Ovary (tissue), 9 donors: ENCODE results near the gene DLAT. TPM values are rescaled to one million over a fixed set of nuclear protein-coding genes. Genes with fewer than 3 reads are reported as not detected.
A peak's percentile ranks its signal among the peaks of the same experiment; 100 is the strongest.

Experiments
- DNase-seq, 5 donors: peaks; one replicate each; pipeline ENCODE4 v3.0.0-alpha.2; 2019 to 2020
- H3K27ac ChIP-seq, 2 donors: fragments of 200-600 bp; one replicate each; pipeline versions ENCODE4 v1.5.1 to v1.8.0; 2019 to 2022
- H3K27me3 ChIP-seq: fragments of 200-600 bp; one replicate; pipeline ENCODE4 v1.8.0; 2022
- H3K36me3 ChIP-seq: fragments of 200-600 bp; sonication (generic); one replicate; pipeline ENCODE4 v1.5.1; 2019
- H3K4me1 ChIP-seq: one replicate; pipeline ENCODE4 v1.8.1; 2013; ENCODE audit warnings: mild to moderate bottlenecking, moderate library complexity; ENCODE audit not compliant: insufficient read depth
- H3K4me3 ChIP-seq: fragments of 200-600 bp; sonication (generic); one replicate; pipeline ENCODE4 v1.5.1; 2017
- H3K9me3 ChIP-seq, 2 donors: fragments of 200-600 bp in 1 of 2; sonication (generic) in 1 of 2; one replicate each; pipeline versions ENCODE4 v1.5.1 to v1.8.1; 2013 to 2019; ENCODE audit warnings: mild to moderate bottlenecking in 1 of 2, moderate library complexity in 1 of 2
- CTCF ChIP-seq, 3 donors: fragments of 450-650 bp in 2 of 3; fragments of 200-600 bp in 1 of 3; IDR thresholded peaks; one replicate each; pipeline versions ENCODE4 v1.5.1 to v1.8.0; 2016 to 2022; ENCODE audit warnings: antibody characterized with exemption in 3 of 3, mild to moderate bottlenecking in 1 of 3
- EP300 ChIP-seq: sonication (generic); formaldehyde crosslinking; IDR thresholded peaks from one replicate; pipeline ENCODE4 v1.6.1; 2017; ENCODE audit warnings: antibody characterized with exemption
- POLR2A ChIP-seq: fragments of 450-650 bp; IDR thresholded peaks from one replicate; pipeline ENCODE4 v1.6.1; 2017; ENCODE audit warnings: antibody characterized with exemption, mild to moderate bottlenecking, moderate library complexity
- WGBS, 3 donors: extraction: QIAGEN DNeasy Blood & Tissue Kit in 1 of 3; methylation state at CpG; one replicate each; pipeline versions ENCODE4 v1.1.5 to v1.1.7; 2013 to 2017; 5-methylcytosine and 5-hydroxymethylcytosine counted together
- intact Hi-C, 4 donors: fragments of 100-400 bp; cut with DNase I; formaldehyde crosslinking; loops; one replicate each; pipeline versions ENCODE4 v1.11.0 to v1.15.1; 2022 to 2023
- polyA plus RNA-seq, 2 donors: library from polyadenylated mRNA; stranded (reverse); fragments of 200-250 nt in 1 of 2; fragments of 350-450 nt in 1 of 2; fragmentation: Illumina TruSeq in 1 of 2; extraction: RNeasy Lipid Tissue Mini Kit (QIAGEN cat#74804) in 1 of 2; gene quantifications; one replicate each; pipeline ENCODE4 v1.2.3, GENCODE V29; 2013 to 2014
- total RNA-seq, 7 donors: library from RNA; depleted of rRNA in 2 of 7; stranded (reverse); fragments of >200 nt in 2 of 7; fragmentation: NEBNext Ultra II Directional in 3 of 7; extraction: Animal tissue kit (Norgen Biotek cat#: 25700) in 3 of 7; gene quantifications; one replicate each; pipeline versions ENCODE4 v1.1.0 to v1.2.4, GENCODE V29; 2016 to 2023
- donor health status: DM: no; HTN: no; CAD: no; lungs with moderate emphysema.
- donor health status: DM: no; HTN: no; CAD: no.
- donor health status: Bipolar disorder and iron deficiency.
- donor health status: DM: yes; HTN: yes; CAD: no.
- donor health status: DM: no; HTN: no; CAD: no.
- donor health status: DM: yes; HTN: yes; CAD: no.

The DLAT gene
- total and polyA plus RNA-seq, 9 donors = 10.8 to 27.8 (median 19.9) TPM

GRCh38 chr11:111982019-111982464 lies 43.2 kb upstream of the DLAT start:
- H3K4me3 ChIP-seq = no peak overlapping the region
- peak in 3 of 5 donors; percentile 31 to 52 (median 49) for DNase-seq
- no peaks in the 10 kb centered on the region for H3K27me3 ChIP-seq
- H3K4me1 ChIP-seq = no peaks in the 10 kb centered on the region
- no peaks in the 10 kb centered on the region for H3K36me3 ChIP-seq
- H3K27ac ChIP-seq = no peak overlapping the region
- WGBS, 3 donors = 56 to 60% (median 60%) methylated on average over 7 of the region's 7 CpGs
- no peaks in the 10 kb centered on the region for H3K9me3 ChIP-seq
- intact Hi-C loops = loop anchor here in 1 of 4 donors (10.0 kb wide), 1 partner anchor 107 kb away; the partner anchor contains the start of genes ALG9, CFAP68 and FDXACB1
- TF ChIP-seq EP300 = no peak
- peak in 1 of 3 donors; percentile 19 for TF ChIP-seq CTCF (IDR thresholded peaks at IDR 0.05)

DNA sequence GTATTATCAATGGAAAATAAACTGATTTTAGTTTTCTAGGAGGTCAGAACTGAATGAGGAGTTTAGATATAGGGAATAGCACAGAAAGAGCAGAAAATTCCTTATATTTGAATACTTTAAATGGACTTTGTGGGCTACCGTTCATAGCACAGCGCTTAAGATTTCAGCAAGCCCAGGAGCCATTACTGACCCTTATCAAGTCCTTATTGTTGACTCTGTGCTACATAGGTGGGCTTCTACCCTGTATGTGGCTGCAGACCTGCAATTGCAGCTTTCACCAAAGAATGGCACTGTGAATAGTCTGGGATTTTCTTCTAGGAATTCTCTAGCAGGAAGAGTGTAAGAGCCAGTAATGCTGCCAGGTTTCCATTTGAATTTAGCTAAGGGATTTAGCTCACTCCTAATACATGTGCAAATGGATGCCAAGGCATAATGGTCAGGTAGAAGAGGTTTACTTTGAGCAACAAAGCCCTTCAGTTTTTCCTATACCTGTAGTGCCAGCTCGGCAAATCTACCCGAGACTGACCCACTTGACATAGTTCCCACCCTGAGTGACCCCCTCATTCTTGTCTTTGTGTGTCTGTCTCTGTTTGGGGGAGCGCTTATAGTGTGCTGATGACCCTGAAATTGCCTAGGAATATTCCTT lies 42.5 kb upstream of the DLAT start:
- no peak overlapping the region for H3K27ac ChIP-seq
- intact Hi-C loops = loop anchor here in 1 of 4 donors (10.0 kb wide), 1 partner anchor 108 kb away; the partner anchor contains the start of genes ALG9, CFAP68 and FDXACB1
- TF ChIP-seq EP300 (no peak), POLR2A (no peak), CTCF (IDR thresholded peaks at IDR 0.05) (no peak)
- H3K36me3 ChIP-seq = no peaks in the 10 kb centered on the region
- H3K4me1 ChIP-seq = no peaks in the 10 kb centered on the region
- no peak for DNase-seq
- no peaks in the 10 kb centered on the region for H3K9me3 ChIP-seq
- H3K4me3 ChIP-seq = no peak overlapping the region
- 70 to 83% (median 80%) methylated on average over 5 of the region's 5 CpGs for WGBS, 3 donors
- no peaks in the 10 kb centered on the region for H3K27me3 ChIP-seq

- TF ChIP-seq CTCF (IDR thresholded peaks at IDR 0.05) (no peak), POLR2A (no peak), EP300 (no peak)
- H3K36me3 ChIP-seq = no peaks in the 10 kb centered on the region
- H3K27ac ChIP-seq = no peak overlapping the region
- no peaks in the 10 kb centered on the region for H3K27me3 ChIP-seq
- no peaks in the 10 kb centered on the region for H3K4me1 ChIP-seq
- H3K9me3 ChIP-seq = no peaks in the 10 kb centered on the region
- intact Hi-C loops = loop anchor here in 1 of 4 donors (10.0 kb wide), 1 partner anchor 109 kb away; the partner anchor contains the start of genes ALG9, CFAP68 and FDXACB1
- WGBS, 3 donors = 34 to 46% (median 46%) methylated on average over 7 of the region's 7 CpGs
- no peak for DNase-seq
- H3K4me3 ChIP-seq = no peak overlapping the region
These were observed 41.8 kb upstream of the DLAT start for GRCh38 chr11:111983187-111983986.

- Histone ChIP-seq H3K27me3 (no peaks in the 10 kb centered on the region), H3K9me3 (no peaks in the 10 kb centered on the region), H3K36me3 (no peaks in the 10 kb centered on the region), H3K4me3 (no peak overlapping the region), H3K4me1 (no peaks in the 10 kb centered on the region), H3K27ac (no peak overlapping the region)
- TF ChIP-seq CTCF (IDR thresholded peaks at IDR 0.05) (no peak), POLR2A (no peak), EP300 (no peak)
- 91 to 92% (median 92%) methylated on average over 5 of the region's 5 CpGs for WGBS, 3 donors
- intact Hi-C loops = loop anchor here in 1 of 4 donors (10.0 kb wide), 1 partner anchor 112 kb away; the partner anchor contains the start of genes ALG9, CFAP68 and FDXACB1
- DNase-seq = no peak
These were observed 38.6 kb upstream of the DLAT start for GRCh38 chr11:111986589-111986988.
